SU-DHL-6 (cell line): Measurements from ENCODE around the gene ZRANB3.

ENCODE experiments used
- EZH2phosphoT487 ChIP-seq: fragments of 200-600 bp; sonication (generic), shearing (Covaris generic); conservative IDR thresholded peaks from 2 replicates; pipeline ENCODE4 v1.6.1; 2018; ENCODE audit warnings: mild to moderate bottlenecking, antibody characterized with exemption, low read length, moderate library complexity, mixed read lengths
- TF ChIP-seq, protein P1 (sequence below): fragments of 200-600 bp; sonication (generic); IDR thresholded peaks from one replicate; pipeline ENCODE4 v1.5.1; 2017; ENCODE audit warnings: antibody characterized with exemption, mild to moderate bottlenecking, low read length, moderate library complexity; ENCODE audit not compliant: insufficient read depth, poor library complexity, severe bottlenecking

DNA sequence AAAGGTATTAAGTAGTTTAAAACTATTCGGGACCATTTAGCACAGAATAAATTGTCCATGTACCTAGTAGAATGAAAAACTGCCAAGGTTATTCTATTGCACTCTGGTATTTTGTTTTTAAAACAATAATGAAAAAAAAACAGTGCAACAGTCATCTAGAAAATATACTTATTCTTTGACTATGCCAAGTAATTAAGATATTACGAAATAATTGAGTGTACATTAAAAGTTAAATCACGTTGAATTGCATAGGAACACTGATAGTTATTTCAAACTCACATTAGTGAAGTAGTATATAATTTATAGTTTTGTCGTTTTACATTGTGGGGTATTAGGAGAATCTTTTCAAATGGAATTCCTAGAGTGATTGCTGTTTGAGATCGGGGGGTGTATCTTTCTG, 20.3 kb upstream of the ZRANB3 start:
- TF ChIP-seq, protein P1, sequence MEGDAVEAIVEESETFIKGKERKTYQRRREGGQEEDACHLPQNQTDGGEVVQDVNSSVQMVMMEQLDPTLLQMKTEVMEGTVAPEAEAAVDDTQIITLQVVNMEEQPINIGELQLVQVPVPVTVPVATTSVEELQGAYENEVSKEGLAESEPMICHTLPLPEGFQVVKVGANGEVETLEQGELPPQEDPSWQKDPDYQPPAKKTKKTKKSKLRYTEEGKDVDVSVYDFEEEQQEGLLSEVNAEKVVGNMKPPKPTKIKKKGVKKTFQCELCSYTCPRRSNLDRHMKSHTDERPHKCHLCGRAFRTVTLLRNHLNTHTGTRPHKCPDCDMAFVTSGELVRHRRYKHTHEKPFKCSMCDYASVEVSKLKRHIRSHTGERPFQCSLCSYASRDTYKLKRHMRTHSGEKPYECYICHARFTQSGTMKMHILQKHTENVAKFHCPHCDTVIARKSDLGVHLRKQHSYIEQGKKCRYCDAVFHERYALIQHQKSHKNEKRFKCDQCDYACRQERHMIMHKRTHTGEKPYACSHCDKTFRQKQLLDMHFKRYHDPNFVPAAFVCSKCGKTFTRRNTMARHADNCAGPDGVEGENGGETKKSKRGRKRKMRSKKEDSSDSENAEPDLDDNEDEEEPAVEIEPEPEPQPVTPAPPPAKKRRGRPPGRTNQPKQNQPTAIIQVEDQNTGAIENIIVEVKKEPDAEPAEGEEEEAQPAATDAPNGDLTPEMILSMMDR: no peak
- TF ChIP-seq EZH2phosphoT487: no peak
